ENCODE measurements around the gene SPTBN5.

Gene SPTBN5

DNA sequence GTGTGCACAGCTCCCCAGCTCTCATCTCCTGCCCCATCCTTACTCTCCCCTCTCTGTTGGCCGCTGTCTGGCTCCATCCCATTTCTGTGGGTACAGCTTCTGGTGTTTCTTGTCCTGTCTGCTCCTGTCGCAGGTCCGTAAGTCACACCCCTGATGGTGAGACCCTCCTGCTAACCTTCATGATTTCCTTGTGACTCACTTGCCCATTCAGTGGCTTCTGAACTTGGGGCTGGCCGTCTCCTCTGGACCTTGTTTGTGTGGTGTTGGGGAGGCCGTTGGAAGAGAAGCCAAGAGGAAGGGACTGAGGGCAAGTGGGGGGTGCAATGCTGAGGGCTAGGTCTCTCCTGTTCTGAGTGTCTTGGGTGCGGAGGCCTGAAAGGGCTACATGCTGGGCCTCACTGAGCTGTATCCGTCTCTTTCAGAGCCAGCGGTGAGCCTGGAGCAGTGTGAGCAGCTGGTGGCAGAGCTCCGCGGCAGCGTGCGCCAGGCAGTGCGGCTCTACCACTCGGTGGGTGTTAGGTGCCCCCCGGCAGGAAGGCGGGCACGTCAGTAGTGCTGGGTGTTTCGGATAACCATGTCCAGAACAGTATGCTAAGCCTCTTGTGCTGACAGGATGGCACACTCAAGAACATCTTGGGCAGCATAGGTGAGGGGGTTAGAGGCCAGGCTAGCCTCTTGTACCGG is 69.6 kb downstream of the SPTBN5 start:
- DNase-seq (ENCODE audit: low read depth in 2 of 2): no peak

DNA sequence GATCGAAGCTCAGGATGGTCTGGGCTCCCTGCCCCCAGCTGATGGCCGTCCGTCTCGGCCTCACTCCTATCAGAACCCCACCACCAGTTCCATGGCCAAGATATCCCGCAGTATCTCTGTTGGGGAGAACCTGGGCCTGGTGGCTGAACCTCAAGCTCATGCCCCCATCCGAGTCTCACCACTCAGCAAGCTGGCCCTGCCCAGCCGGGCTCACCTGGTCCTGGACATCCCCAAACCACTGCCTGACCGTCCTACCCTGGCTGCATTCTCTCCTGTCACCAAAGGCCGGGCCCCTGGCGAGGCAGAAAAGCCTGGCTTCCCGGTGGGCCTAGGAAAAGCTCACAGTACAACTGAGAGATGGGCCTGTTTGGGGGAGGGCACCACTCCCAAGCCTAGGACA is 70.4 kb downstream of the SPTBN5 start:
- DNase-seq (ENCODE audit: low read depth in 2 of 2): no peak

DNA sequence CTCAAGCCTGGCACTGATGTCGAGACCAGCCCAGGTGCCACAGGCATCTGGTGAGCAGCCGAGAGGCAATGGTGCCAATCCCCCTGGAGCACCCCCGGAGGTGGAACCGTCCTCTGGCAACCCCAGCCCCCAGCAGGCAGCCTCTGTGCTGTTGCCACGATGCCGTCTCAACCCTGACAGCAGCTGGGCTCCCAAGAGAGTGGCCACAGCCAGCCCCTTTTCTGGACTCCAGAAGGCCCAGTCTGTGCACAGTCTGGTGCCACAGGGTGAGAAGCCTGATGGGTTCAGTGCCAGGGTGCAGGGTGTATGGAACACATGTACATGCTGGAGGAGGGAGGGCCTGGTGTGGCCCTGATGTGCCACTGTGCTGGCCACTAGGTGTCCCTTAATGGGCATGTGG is 70.9 kb downstream of the SPTBN5 start:
- DNase-seq (ENCODE audit: low read depth in 2 of 2): no peak

DNA sequence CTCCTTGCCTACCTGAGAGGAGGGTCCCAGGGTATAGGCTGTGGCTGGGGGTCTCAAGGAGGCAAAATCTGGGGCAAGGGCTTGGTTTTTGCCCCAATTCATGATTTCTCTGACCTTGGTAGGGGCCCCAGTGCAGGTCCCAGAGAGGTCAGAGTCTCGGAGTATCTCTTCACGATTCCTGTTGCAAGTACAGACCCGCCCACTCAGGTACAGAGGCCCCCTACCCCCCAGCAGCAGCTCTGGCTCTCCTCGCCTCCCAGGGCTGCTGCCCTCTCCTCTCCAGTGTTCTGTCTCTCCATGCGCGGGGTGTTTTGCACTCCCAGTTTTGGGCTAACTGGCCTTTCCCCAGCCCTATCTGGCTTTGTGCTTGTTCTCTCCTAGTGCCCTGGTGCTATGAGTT is 71.4 kb downstream of the SPTBN5 start:
- no peak for DNase-seq (ENCODE audit: low read depth in 2 of 2)

DNA sequence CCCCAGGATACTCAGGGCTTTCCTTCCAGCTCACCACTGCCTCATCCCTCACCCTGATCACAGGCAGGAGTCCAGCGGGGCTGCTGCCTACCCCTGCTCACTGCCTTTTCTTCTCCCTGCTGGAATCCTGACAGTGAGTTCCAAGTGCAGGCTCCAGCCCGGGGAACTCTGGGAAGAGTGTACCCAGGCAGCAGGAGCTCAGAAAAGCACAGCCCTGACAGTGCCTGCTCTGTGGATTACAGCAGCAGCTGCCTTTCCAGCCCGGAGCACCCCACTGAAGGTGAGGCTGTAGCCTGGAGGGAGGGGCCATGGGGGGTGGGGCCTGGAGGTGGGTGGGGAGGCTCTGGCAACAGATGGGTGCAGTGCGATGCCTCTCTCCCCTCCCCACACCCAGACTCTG is 72.0 kb downstream of the SPTBN5 start:
- DNase-seq (ENCODE audit: low read depth in 2 of 2): no peak

DNA sequence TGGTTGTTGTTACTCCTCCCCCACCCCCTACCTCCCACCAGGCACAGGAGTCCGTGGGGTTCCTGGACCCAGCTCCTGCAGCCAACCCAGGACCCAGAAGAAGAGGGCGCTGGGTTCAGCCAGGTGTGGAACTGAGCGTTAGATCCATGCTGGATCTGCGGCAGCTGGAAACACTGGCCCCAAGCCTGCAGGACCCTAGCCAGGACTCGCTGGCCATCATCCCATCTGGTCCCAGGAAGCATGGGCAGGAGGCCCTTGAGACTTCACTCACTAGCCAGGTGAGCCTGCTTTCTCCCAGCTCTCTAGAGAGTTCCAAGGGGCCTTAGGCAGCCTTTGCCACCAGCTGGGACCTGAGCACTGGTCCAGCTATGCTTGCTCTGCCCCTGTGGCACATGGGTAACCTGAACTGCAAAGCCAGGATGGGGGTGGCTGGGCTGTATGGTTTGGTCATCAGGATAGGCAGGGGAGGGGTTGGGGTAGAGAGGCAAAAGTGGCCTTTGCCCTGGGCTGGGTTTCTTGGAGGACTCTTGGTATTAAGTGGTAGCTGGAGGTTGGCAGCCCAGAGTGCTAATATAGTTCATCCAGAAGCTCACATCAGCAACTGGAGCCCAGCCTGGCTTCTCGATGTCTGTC is 72.9 kb downstream of the SPTBN5 start:
- no peak for DNase-seq (ENCODE audit: low read depth in 2 of 2)

DNA sequence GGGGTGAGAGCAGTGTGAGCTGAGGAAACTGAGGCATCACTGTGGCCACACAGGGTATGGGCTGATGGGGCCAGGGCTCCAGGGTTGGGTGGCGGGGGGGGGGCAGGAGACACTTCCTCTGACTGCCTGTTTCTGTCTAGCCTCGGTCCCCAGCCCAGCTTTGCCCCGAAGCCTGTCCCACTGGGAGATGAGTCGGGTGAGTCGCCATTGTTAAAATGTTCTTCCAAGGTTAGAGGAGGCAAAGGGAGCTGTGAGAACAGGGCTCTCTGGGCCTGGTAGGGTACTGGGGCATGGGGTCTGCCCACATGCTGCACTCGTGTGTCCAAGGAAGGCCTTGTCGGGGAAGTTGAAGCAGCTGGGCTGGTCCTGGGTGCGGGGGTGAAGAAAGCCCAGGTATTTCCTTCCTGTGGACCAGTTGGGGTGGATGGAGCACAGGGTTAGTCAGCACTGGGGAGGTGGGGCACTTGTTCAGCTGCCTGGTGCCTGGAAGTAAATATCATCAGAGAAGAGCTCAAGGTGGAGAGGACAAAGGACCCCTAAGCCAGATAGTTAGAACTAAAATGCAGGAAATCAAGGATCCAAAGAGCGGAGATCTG is 74.3 kb downstream of the SPTBN5 start:
- no peak for DNase-seq (ENCODE audit: low read depth in 2 of 2)

DNA sequence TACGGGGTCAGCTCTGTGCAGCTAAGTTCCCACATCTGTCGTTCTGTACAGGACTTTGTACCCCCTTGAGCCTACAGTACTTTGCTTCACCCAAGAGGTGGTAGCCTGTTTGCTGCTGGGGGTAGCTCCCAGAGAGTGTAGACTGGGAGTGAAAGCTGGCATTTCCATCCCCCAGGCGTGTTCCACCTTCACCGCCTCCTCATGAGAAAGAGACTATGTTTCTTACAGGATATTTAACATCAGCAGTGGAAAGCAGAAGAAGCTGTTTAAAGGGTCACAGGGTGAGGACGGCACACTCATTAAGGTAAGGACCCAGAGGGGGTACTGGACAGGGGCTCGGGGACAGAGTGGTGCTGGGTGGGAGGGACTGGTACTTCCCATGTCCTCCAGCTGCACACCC is 76.1 kb downstream of the SPTBN5 start:
- DNase-seq (ENCODE audit: low read depth in 2 of 2): no peak

DNA sequence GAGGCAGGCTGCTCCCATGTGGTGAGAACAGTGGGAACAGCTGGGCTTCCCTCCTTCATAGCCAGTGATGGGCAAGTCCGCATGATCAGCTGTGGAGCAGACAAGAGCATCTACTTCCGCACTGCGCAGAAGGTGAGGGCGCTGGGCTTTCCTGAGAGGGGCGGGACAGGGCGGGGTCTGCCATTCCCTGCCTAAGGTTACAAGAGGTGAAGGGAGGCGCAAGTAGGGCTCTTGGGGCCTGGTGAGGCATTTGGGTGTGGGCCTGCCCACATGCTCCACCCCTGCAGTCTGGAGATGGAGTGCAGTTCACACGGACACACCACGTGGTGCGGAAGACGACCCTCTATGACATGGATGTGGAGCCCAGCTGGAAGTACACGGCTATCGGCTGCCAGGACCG is 76.5 kb downstream of the SPTBN5 start:
- no peak for DNase-seq (ENCODE audit: low read depth in 2 of 2)

DNA sequence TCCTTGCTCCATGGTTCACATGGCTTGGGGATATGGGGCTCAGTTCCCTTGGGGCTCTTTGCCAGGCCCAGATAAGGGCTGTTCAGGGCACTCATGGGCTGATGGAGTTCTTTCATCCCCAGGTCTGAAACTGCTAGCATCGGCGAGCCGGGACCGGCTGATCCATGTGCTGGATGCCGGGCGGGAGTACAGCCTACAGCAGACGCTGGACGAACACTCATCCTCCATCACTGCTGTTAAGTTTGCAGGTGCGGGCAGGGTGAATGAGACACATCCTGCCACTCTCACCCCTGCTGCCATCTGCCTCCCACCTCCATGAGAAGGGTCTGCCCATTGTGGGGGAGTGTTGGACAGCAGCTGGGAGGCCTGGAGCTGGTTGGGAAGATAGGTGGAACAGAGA is 77.1 kb downstream of the SPTBN5 start:
- no peak for DNase-seq (ENCODE audit: low read depth in 2 of 2)

DNA sequence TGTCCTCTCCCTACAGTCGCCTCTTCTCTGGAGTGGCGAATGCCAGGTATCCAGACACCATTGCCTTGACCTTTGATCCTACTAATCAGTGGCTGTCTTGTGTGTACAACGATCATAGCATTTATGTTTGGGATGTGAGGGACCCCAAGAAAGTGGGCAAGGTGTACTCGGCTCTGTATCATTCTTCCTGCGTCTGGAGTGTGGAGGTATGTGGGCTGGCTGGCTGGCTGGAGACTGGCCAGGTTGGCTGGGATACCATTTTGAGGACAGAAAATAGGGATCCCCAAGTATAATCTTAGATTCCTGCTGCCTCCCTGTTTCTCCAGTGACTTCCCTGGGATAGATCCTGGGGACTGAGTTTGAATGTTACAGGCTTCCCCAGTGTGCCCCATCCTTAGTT is 79.3 kb downstream of the SPTBN5 start:
- DNase-seq (ENCODE audit: low read depth in 2 of 2): no peak

DNA sequence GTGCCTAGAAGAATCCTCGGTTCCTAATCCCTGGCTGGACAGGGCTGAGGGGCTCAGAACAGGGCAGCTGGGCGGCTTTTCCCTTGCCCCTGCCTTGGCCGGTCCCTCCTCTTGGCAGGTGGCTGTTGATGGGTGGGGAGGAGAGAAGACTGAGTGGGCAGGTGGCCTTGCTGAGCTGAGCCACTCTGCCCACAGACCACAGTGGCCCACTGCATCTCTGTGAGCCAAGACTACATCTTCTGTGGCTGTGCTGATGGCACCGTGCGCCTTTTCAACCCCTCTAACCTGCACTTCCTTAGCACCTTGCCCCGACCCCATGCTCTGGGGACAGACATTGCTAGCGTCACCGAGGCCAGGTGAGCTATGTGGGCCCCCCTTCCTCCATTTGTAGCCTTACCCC is 80.4 kb downstream of the SPTBN5 start:
- DNase-seq (ENCODE audit: low read depth in 2 of 2): no peak

DNA sequence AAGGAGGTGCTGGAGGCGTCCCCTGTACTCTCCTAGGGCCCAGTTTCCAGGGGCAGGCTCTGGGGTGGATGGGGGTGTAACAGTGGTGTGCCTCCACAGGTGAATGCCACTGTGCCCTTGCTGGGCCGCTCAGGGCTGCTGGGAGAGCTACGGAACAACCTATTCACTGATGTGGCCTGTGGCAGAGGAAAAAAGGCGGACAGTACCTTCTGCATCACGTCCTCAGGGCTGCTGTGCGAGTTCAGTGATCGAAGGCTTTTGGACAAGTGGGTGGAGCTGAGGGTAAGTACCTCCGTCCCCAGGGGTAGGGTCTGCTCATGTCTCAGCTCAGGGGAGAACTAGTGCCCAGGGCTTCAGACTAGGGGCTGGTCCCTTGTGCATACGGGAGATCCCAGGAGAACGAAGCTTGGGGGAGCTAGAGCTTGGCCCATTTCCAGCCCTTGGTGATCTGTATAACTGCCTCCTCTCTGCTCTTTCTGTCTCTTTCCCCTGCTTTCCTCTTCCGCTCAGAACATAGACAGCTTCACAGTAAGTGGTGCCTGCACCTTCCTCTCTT is 81.0 kb downstream of the SPTBN5 start:
- DNase-seq (ENCODE audit: low read depth in 2 of 2): no peak

DNA sequence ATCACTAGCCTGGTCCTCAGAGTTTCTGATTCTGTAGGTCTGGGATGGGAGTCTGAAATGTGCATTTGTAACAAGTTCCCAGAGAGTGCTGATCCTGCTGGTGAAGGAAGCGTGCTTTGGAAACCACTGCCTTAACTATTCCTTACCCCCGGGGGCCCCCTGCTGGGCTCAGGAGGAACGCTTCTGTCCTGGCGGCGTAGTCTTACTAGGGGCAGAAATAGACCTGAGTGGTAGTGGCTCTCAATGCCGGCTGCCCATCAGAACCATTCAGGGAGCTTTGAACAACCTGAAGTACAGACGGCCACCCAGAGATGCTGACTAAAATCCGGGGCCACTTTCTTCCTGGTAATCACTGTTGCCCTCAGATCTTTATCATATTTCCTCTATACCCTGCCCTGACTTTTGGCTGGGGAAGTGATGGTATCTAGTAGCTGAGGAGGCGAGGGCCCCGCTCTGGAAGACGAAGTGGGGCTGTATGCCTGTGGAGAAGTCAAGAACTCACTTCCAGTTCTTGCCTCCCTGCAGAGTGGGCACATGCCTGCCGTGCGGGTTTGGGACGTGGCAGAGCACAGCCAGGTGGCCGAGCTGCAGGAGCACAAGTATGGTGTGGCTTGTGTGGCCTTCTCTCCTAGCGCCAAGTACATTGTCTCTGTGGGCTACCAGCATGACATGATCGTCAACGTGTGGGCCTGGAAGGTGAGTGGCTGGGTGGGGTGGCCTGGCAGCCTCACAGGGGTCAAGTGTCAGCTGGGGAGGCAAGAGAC is 82.2 kb downstream of the SPTBN5 start:
- peak; percentile 63 to 67 for DNase-seq (ENCODE audit: low read depth in 2 of 2)

DNA sequence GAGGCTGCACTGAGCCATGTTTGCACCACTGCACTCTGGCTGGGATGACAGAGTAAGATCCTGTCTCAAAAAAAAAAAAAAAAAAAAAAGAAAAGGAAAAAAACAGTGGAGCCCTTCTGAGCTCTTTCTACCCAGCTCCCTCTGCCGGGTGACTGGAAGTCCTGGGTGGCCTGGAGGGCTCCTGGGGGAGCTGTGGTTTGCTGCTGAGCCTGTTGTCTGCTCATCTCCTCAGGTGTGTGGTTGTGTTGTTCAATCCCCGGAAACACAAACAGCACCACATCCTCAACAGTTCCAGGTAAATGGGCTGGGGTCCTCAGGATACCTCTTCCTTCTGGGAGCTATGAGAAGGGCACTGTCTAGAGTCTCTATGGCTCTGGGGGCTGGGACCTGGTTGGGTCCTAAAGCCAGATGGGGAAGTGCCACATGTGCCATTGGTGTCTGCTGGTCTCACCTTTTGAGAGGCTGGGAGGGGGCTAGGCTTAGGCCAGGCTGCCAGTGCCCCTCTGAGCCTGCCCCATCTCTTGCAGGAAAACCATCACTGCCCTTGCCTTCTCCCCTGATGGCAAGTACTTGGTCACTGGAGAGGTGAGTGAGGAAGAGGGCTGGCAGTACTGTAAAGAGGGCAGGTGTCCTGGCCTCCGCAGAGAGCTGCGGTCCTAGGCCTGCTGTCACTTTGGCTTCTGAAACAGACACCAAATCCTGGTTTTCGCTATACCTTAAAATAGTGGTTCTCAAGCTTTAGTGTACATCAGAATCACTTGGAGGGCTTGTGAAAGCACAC is 83.0 kb downstream of the SPTBN5 start:
- DNase-seq (ENCODE audit: low read depth in 2 of 2): no peak

DNA sequence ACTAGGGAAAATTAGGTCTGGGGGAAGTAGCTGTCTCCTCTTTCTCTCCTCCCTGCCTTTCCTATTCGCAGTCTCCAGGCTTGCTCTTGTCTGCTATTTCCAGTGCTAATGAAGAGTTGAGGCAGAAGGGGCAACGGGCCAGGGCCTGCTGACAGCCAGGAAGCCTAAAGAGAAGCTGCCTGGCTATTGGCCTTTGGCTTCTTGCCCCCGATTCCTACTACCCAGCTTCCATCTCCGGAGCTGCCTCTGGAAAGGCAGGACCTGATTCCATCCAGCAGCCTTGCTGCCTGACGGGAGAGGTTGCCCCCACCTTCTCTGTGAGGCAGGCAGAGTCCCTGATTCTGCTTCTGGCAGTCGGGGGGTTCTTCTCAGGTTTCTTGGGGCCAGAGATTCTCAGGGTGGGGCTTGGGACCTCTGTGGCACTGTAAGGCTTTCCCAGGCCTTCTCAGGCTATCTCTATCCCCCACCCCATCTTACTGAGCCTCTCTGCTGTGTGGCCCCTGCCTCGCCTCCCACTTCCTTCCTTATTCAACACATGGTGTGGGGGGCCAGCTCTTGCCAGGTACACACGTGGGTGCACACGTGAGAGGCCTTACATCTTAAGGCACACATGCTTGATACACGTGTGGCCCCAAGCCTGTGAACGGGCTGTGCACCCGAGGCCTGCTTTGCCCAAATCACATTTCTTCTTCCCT is 84.2 kb downstream of the SPTBN5 start:
- no peak for DNase-seq (ENCODE audit: low read depth in 2 of 2)

DNA sequence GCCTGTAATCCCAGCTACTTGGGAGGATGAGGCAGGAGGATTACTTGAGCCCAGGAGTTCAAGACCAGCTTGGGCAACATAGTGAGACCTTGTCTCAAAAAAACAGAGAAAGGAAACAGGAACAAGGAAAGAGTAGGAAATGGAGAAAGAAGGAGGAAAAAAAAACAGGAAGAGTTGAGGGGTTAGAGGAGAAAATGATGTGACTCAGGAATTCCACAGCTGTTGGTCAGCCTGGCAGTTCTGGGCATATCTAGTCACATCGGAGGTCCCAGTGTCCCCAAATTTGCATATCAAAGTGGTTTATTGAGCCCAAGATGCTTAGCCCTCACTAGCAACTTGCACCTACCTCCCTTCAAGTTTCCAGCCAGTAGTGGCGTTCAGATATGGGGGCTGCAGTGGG is 84.7 kb downstream of the SPTBN5 start:
- DNase-seq (ENCODE audit: low read depth in 2 of 2): no peak

DNA sequence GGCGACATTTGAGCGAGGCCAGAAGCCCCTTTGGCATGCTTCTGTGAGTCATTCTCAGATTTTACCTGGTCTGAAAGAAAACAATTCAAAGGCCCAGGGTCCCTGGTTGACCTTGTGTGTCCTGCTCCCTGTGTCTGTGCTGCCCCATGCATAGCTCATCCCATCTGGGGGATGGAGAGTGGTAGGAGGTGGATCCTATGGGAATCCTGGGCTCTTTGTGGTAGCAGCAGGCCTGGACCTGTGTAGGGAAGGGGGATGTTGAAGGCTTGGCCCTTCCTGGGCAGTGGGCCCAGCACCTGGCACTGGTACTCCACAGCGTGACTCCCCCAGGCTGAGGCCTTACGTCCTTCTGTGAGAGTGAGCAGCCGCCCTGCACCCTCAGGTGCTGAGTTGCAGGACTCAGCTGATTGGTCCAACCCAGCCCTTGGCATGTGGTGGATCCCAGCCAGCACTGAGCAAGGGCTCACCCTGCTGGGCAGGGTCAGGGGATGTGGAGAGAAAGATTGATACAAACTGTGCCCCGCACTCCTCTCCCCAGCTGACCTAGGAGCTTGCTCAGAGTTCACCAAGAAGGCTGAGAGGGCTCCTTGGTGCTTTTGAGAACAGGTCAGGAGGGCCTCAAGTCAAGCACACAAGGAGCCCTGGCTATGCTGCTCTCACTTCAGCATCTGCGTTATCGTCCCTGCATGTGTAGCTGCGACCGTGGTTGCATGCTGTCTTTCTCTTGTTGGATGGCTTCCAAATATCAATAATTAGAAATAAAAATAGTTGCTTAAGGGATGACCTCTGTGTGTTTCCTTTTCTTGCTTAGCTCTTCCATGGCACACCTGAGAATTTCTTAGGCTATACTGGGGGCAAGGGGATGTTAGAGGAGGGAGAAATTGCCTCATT is 87.3 kb downstream of the SPTBN5 start:
- DNase-seq (ENCODE audit: low read depth in 2 of 2): no peak

DNA sequence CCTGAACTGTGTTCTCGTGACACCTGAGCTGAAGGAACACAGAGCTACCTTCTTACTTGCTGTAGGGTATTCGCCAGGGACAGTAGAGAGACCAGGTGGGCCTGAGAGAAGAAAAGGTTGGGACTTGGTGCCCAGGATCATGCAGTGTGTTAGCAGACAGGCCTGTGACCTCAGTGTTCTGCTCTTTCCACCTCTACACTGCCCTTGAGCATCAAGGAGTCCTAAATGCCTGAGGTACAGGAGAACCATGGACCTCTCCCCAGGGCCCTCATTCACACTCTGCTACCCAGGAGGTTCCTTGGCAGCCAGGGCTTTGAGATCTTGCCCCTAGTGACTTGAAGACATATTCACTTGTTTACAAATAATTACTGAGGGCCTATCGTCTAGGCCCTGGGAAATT is 88.1 kb downstream of the SPTBN5 start:
- DNase-seq (ENCODE audit: low read depth in 2 of 2): no peak
